ENCODE results near the gene FAM13A. TPM values are rescaled to one million over a fixed set of nuclear protein-coding genes. Genes with fewer than 3 reads are reported as not detected.

FAM13A gene
- total RNA-seq, 1 donor from 2014 or later = 4.5 TPM

DNA sequence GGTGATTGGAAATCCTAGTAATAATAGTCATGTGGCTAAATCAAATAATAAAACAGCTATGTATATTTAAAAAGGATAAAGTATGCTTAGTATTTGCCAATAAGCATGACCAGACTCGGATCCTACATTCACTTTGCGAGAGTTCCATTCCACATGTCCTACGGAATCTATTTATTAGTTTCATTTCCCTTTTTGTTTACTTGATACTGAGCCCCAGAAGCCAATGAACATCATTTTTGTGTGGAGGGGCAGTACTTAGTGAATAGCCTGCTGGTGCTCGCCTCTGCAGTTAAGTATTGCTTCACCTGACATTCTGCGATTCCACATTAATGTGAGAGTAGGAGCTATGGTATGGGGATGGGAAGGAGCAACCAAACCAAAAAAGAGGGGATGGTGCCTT is 300.8 kb downstream of the FAM13A start:
- no peak for DNase-seq (ENCODE audit: low spot score)
- intact Hi-C loops (cut with micrococcal nuclease) = no loop called here
- no peaks in the 10 kb centered on the region for H3K27me3 Mint-ChIP-seq (ENCODE audit: low read depth)
- no peak overlapping the region for H3K4me3 Mint-ChIP-seq (ENCODE audit: low read depth)
- H3K9me3 Mint-ChIP-seq = no peaks in the 10 kb centered on the region
- H3K36me3 Mint-ChIP-seq (ENCODE audit: low read depth) = no peaks in the 10 kb centered on the region
- H3K4me1 Mint-ChIP-seq (ENCODE audit: low read depth) = no peaks in the 10 kb centered on the region
- H3K27ac Mint-ChIP-seq = no peak overlapping the region

GRCh38 chr4:88755454-88755853 is 301.5 kb downstream of the FAM13A start:
- H3K27ac Mint-ChIP-seq = no peak overlapping the region
- H3K4me3 Mint-ChIP-seq (ENCODE audit: low read depth) = no peak overlapping the region
- DNase-seq (ENCODE audit: low spot score) = no peak
- H3K27me3 Mint-ChIP-seq (ENCODE audit: low read depth) = no peaks in the 10 kb centered on the region
- H3K4me1 Mint-ChIP-seq (ENCODE audit: low read depth) = no peaks in the 10 kb centered on the region
- intact Hi-C loops (cut with micrococcal nuclease) = no loop called here
- no peaks in the 10 kb centered on the region for H3K36me3 Mint-ChIP-seq (ENCODE audit: low read depth)
- H3K9me3 Mint-ChIP-seq = no peaks in the 10 kb centered on the region

DNA sequence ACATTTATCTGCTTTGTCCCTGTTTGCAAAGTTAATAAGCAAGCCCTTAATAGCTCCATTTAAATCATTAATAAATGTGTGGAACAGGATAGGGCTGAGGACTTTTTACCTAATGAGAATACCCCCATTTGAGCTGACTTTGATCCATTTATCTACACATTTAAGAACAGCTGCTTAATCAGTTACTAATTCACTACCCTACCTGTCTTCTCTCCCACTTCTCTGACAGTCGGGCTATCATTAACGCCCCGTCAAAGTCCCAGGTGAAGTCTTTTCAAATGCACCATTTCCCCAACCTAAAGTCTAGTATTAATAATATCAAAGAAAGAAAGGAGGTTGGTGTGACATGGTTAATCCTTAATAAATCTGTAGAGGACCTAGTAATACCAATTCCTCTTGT is 302.2 kb downstream of the FAM13A start:
- Mint-ChIP-seq H3K36me3 (ENCODE audit: low read depth) (peaks cover under 1% of the 10 kb centered on the region), H3K4me1 (ENCODE audit: low read depth) (no peaks in the 10 kb centered on the region), H3K4me3 (ENCODE audit: low read depth) (no peak overlapping the region), H3K9me3 (no peaks in the 10 kb centered on the region), H3K27ac (no peak overlapping the region), H3K27me3 (ENCODE audit: low read depth) (no peaks in the 10 kb centered on the region)
- intact Hi-C loops (cut with micrococcal nuclease) = no loop called here
- no peak for DNase-seq (ENCODE audit: low spot score)

GRCh38 chr4:88753658-88754571 is 303.1 kb downstream of the FAM13A start:
- no peaks in the 10 kb centered on the region for H3K4me1 Mint-ChIP-seq (ENCODE audit: low read depth)
- intact Hi-C loops (cut with micrococcal nuclease) = no loop called here
- H3K9me3 Mint-ChIP-seq = no peaks in the 10 kb centered on the region
- no peaks in the 10 kb centered on the region for H3K27me3 Mint-ChIP-seq (ENCODE audit: low read depth)
- DNase-seq (ENCODE audit: low spot score) = no peak
- no peak overlapping the region for H3K4me3 Mint-ChIP-seq (ENCODE audit: low read depth)
- no peak overlapping the region for H3K27ac Mint-ChIP-seq
- H3K36me3 Mint-ChIP-seq (ENCODE audit: low read depth) = peaks cover 5% of the 10 kb centered on the region

DNA sequence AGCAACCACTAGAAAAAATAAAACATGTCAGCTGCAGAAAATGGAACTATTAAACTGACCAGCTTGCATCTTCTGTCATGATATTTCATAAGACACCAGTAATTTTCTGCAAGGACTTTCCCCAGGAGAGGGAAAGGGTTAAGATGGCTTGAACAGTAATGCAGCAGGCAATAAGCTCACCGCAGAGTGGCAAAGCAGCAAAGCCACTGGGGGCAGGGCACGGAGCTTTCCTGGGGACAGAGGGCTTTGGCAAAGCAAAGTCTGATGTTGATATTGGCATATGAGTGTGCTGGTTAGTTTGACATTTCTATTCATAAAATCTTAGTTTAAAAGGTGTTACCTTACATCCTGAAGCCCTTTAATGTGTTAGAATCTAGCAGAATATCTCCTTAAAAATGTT is 304.2 kb downstream of the FAM13A start:
- peaks cover 11% of the 10 kb centered on the region for H3K36me3 Mint-ChIP-seq (ENCODE audit: low read depth)
- H3K27ac Mint-ChIP-seq = no peak overlapping the region
- no peaks in the 10 kb centered on the region for H3K9me3 Mint-ChIP-seq

GRCh38 chr4:88752076-88752463 is 304.9 kb downstream of the FAM13A start:
- Mint-ChIP-seq H3K36me3 (ENCODE audit: low read depth) (peaks cover 14% of the 10 kb centered on the region), H3K4me3 (ENCODE audit: low read depth) (no peak overlapping the region), H3K9me3 (no peaks in the 10 kb centered on the region), H3K27ac (no peak overlapping the region), H3K4me1 (ENCODE audit: low read depth) (no peaks in the 10 kb centered on the region), H3K27me3 (ENCODE audit: low read depth) (no peaks in the 10 kb centered on the region)
- no peak for DNase-seq (ENCODE audit: low spot score)
- intact Hi-C loops (cut with micrococcal nuclease) = no loop called here

More for the DNA sequence above, 304.2 kb downstream of the FAM13A start:
- H3K4me3 Mint-ChIP-seq (ENCODE audit: low read depth) = no peak overlapping the region
- no peaks in the 10 kb centered on the region for H3K27me3 Mint-ChIP-seq (ENCODE audit: low read depth)
- intact Hi-C loops (cut with micrococcal nuclease) = no loop called here
- H3K4me1 Mint-ChIP-seq (ENCODE audit: low read depth) = no peaks in the 10 kb centered on the region
- DNase-seq (ENCODE audit: low spot score) = no peak

DNA sequence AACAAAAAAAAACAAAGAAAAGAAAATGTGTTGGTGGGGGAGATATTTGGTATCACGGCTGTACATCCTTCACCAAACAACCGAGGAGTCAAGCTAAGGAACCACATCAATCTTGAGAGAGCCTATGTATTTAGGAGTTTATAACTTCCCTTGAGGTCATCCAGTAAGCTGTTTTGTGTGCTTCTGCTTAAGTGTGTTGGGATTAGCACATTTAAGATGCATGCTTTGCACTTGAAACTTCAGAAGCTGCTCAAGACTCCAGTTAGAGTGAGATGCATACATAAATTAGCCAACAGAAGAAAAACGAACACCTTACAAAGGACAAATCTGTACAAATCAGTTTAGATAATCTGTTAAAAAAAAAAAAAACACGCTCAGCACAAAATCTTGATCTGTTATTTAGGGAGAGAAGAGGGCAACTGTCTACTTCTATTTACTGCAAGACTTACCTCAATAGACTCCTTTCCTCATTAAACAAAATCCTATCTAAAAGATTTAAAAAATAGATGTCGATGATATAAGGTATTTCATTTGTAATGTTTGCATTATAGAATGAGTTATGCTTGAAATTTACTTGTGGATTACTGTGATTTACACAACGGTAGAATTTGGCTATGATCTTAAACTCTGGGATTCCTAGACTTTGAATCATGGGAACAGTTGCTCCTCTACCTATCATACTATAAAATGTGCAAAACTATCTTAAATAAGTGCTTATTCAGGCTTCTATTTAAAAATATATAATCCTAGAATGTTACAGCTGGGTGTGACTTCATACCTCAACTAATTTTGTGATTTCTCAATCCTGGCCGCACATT is 305.5 kb downstream of the FAM13A start:
- H3K27me3 Mint-ChIP-seq (ENCODE audit: low read depth) = no peaks in the 10 kb centered on the region
- H3K9me3 Mint-ChIP-seq = no peaks in the 10 kb centered on the region
- H3K4me3 Mint-ChIP-seq (ENCODE audit: low read depth) = no peak overlapping the region
- intact Hi-C loops (cut with micrococcal nuclease) = no loop called here
- no peak for DNase-seq (ENCODE audit: low spot score)
- H3K36me3 Mint-ChIP-seq (ENCODE audit: low read depth) = peaks cover 14% of the 10 kb centered on the region
- H3K4me1 Mint-ChIP-seq (ENCODE audit: low read depth) = no peaks in the 10 kb centered on the region
- H3K27ac Mint-ChIP-seq = no peak overlapping the region

DNA sequence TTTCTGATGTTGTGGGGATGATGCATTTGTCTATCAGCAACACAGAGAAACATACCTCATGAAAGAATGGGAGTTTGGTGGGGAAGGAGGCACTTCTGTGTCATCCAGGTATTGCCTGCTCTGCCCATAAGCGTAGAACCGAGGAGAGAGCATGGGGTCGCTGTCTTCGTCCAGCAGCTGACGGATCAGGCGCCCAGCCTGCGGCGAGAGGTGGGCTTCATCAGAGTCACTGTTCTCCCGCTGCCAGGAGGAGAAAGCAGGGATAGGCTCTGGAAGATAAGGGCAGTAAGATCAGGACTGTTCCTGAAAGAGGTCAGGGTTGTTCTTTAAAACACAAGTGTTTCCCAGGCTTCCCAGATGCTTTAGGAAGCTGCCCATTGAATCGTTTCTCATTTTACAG is 306.6 kb downstream of the FAM13A start:
- no peaks in the 10 kb centered on the region for H3K9me3 Mint-ChIP-seq
- no peak for DNase-seq (ENCODE audit: low spot score)
- no peaks in the 10 kb centered on the region for H3K27me3 Mint-ChIP-seq (ENCODE audit: low read depth)
- no peak overlapping the region for H3K4me3 Mint-ChIP-seq (ENCODE audit: low read depth)
- no peak overlapping the region for H3K27ac Mint-ChIP-seq
- H3K4me1 Mint-ChIP-seq (ENCODE audit: low read depth) = no peaks in the 10 kb centered on the region
- intact Hi-C loops (cut with micrococcal nuclease) = no loop called here
- H3K36me3 Mint-ChIP-seq (ENCODE audit: low read depth) = peaks cover 14% of the 10 kb centered on the region

GRCh38 chr4:88747351-88747750 is 309.6 kb downstream of the FAM13A start:
- Mint-ChIP-seq H3K9me3 (no peaks in the 10 kb centered on the region), H3K4me3 (ENCODE audit: low read depth) (no peak overlapping the region), H3K27ac (no peak overlapping the region), H3K36me3 (ENCODE audit: low read depth) (peaks cover 14% of the 10 kb centered on the region), H3K27me3 (ENCODE audit: low read depth) (no peaks in the 10 kb centered on the region), H3K4me1 (ENCODE audit: low read depth) (no peaks in the 10 kb centered on the region)
- intact Hi-C loops (cut with micrococcal nuclease) = no loop called here
- no peak for DNase-seq (ENCODE audit: low spot score)

DNA sequence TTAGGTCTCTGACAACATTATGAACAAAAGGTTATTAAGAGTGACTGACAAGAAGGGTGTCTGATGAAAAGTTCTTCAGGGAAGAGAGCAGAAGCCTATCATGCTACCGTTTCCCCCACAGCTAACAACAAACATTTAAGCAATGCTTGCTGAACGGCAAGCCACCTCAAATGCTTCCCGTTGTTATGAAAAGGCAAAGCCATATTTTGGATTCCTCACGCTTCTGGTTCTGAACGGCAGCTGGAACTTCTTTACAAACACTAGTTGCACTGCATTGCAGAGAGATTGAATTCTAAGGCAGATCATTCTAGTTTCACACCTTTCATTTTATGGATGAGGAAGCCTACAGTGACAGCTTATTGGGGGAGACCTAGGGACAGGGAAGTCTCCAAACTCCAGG is 310.8 kb downstream of the FAM13A start:
- no peak overlapping the region for H3K27ac Mint-ChIP-seq
- intact Hi-C loops (cut with micrococcal nuclease) = no loop called here
- peaks cover 14% of the 10 kb centered on the region for H3K36me3 Mint-ChIP-seq (ENCODE audit: low read depth)
- no peak overlapping the region for H3K4me3 Mint-ChIP-seq (ENCODE audit: low read depth)
- H3K4me1 Mint-ChIP-seq (ENCODE audit: low read depth) = no peaks in the 10 kb centered on the region
- H3K9me3 Mint-ChIP-seq = no peaks in the 10 kb centered on the region
- no peak for DNase-seq (ENCODE audit: low spot score)
- H3K27me3 Mint-ChIP-seq (ENCODE audit: low read depth) = no peaks in the 10 kb centered on the region

DNA sequence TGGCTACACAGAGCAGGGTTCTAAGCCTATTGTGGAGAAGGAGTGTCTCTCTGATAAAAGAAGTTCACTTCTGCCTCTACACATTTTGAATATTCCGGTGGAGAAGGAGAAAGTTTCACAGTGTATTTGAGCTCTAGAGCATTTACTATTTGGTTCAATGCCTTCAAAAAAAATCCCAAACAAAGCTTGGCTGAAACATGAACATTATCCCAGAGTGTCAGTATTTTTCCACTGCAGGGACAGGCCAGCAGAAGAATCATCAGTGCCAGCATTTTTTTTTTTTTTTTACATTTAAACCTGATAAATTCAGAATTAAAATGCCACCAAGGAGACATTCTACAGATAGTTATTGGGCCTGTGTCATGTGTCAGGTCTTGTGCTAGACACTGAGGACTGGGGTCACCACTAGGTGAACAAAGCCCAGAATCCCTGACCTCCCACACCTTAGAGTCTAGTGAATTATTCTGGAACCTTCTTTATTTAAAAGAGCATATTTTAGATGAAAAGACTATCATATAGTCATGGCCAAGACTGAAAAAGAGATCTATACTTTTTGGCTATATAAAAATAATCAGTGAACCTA is 311.3 kb downstream of the FAM13A start:
- H3K9me3 Mint-ChIP-seq = no peaks in the 10 kb centered on the region
- H3K27me3 Mint-ChIP-seq (ENCODE audit: low read depth) = no peaks in the 10 kb centered on the region
- no peaks in the 10 kb centered on the region for H3K4me1 Mint-ChIP-seq (ENCODE audit: low read depth)
- H3K4me3 Mint-ChIP-seq (ENCODE audit: low read depth) = no peak overlapping the region
- DNase-seq (ENCODE audit: low spot score) = no peak
- H3K27ac Mint-ChIP-seq = no peak overlapping the region
- H3K36me3 Mint-ChIP-seq (ENCODE audit: low read depth) = peaks cover 14% of the 10 kb centered on the region
- intact Hi-C loops (cut with micrococcal nuclease) = no loop called here

GRCh38 chr4:88745175-88745574 is 311.8 kb downstream of the FAM13A start:
- intact Hi-C loops (cut with micrococcal nuclease) = no loop called here
- no peaks in the 10 kb centered on the region for H3K27me3 Mint-ChIP-seq (ENCODE audit: low read depth)
- no peaks in the 10 kb centered on the region for H3K9me3 Mint-ChIP-seq
- H3K4me1 Mint-ChIP-seq (ENCODE audit: low read depth) = no peaks in the 10 kb centered on the region
- H3K27ac Mint-ChIP-seq = no peak overlapping the region
- no peak for DNase-seq (ENCODE audit: low spot score)
- no peak overlapping the region for H3K4me3 Mint-ChIP-seq (ENCODE audit: low read depth)
- peaks cover 14% of the 10 kb centered on the region for H3K36me3 Mint-ChIP-seq (ENCODE audit: low read depth)

GRCh38 chr4:88744609-88745008 is 312.4 kb downstream of the FAM13A start:
- intact Hi-C loops (cut with micrococcal nuclease) = no loop called here
- DNase-seq (ENCODE audit: low spot score) = no peak
- H3K27ac Mint-ChIP-seq = no peak overlapping the region
- H3K9me3 Mint-ChIP-seq = no peaks in the 10 kb centered on the region
- H3K36me3 Mint-ChIP-seq (ENCODE audit: low read depth) = peaks cover 11% of the 10 kb centered on the region
- H3K4me1 Mint-ChIP-seq (ENCODE audit: low read depth) = no peaks in the 10 kb centered on the region
- H3K4me3 Mint-ChIP-seq (ENCODE audit: low read depth) = no peak overlapping the region
- no peaks in the 10 kb centered on the region for H3K27me3 Mint-ChIP-seq (ENCODE audit: low read depth)

Data from activated T-helper 2 cell treated with anti-CD3 and anti-CD28 coated beads, Interferon-gamma antibody, Interleukin-2, Interleukin-4, amounts not matched to agents 10 μg/mL and 5 μg/mL and 100 μg/mL, durations not matched to agents 14 hours and 24 hours and 36 hours (primary cell).